Calu3 (cell line): ENCODE measurements around the gene USP3. TPM values are rescaled to one million over a fixed set of nuclear protein-coding genes. Genes with fewer than 3 reads are reported as not detected.

ENCODE experiments used
- BruUV-seq: library from RNA; stranded (reverse); fragments of 400-500 nt; replicated peaks from 2 replicates; lab custom pipeline; 2021; lab: Mats Ljungman, UMichigan
- CTCF ChIA-PET: fragments of 300-600 bp; sonication (Branson Sonifier 250); formaldehyde crosslinking; loops from one replicate; lab custom pipeline; 2022; ENCODE audit warnings: antibody characterized with exemption; lab: Charles Lee
- DNase-seq: peaks from one replicate; pipeline ENCODE4 v3.0.0; 2022
- H3K27ac Mint-ChIP-seq: one replicate; pipeline ENCODE4 v1.8.0; 2022; ENCODE audit warnings: mixed read lengths; ENCODE audit not compliant: unreplicated experiment
- H3K27me3 Mint-ChIP-seq: one replicate; pipeline ENCODE4 v1.8.0; 2022; ENCODE audit warnings: mixed read lengths; ENCODE audit not compliant: unreplicated experiment
- H3K36me3 Mint-ChIP-seq: one replicate; pipeline ENCODE4 v1.8.0; 2022; ENCODE audit warnings: mild to moderate bottlenecking, moderate library complexity, mixed read lengths; ENCODE audit not compliant: insufficient read depth, unreplicated experiment
- H3K4me1 Mint-ChIP-seq: one replicate; pipeline ENCODE4 v1.8.0; 2022; ENCODE audit warnings: mild to moderate bottlenecking, low read depth, mixed read lengths; ENCODE audit not compliant: unreplicated experiment
- H3K4me3 Mint-ChIP-seq: one replicate; pipeline ENCODE4 v1.8.0; 2022; ENCODE audit warnings: mild to moderate bottlenecking, low read depth, moderate library complexity, mixed read lengths; ENCODE audit not compliant: unreplicated experiment
- H3K9me3 Mint-ChIP-seq: one replicate; pipeline ENCODE4 v1.8.0; 2022; ENCODE audit warnings: low read depth, mixed read lengths; ENCODE audit not compliant: unreplicated experiment
- intact Hi-C: fragments of 100-400 bp; cut with micrococcal nuclease; formaldehyde crosslinking; loops from one replicate; pipeline ENCODE4 v1.10.0; 2022; ENCODE audit not compliant: unreplicated experiment
- total RNA-seq: library from RNA; stranded (reverse); gene quantifications from 2 replicates; pipeline ENCODE4 v1.2.3, GENCODE V29; 2022
- TF ChIP-seq, protein P1 (sequence below): fragments of 200-600 bp; IDR thresholded peaks from one replicate; pipeline ENCODE4 v1.8.0; 2022; ENCODE audit warnings: antibody characterized with exemption; ENCODE audit not compliant: unreplicated experiment

USP3 gene
- total RNA-seq, 1 experiment from 2014 or later, result 80.8 TPM

DNA sequence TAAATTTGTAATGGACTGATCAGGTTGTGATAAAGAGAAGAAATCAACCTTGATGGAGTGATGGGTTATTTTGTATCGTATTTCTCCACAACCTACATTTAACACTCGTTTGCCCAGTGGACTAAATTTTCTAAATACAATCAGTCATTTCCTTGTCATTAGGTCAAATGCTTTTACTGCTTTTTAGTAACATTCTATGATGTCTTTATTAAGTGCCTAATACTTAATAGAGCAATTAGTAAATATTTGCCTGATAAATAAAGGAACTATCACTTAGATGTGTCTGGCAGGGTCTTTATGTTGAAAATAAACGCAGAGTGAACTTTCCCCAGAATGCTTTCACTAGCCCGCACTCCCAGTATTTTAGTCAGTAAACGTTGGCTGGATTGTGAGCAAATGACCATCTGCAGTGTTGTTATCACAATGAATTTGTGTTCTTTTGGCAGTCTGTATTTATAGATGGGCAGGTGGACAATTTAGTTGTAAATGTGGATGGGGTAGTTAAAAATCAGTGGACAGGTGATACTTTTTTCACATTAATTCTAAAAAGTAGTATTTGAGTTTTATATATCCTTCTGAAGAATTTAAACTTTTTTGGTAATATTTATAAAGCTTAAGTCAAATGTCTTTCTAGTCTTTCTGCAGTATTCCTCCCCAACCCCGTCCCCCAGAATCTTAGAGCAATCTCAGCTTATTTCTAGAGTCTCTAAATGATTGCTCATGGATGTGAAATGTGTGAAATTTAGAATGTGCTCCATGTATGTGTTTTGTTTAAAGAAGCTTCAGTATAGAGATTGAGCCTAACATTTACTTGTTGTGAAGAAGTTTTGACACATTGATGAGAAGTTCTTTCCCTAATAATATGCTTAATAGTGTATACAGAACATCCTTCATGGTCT lies 4.9 kb downstream of the USP3 start:
- no peak overlapping the region for H3K27ac Mint-ChIP-seq
- H3K9me3 Mint-ChIP-seq, result no peaks in the 10 kb centered on the region
- intact Hi-C loops, result no loop called here
- peaks cover 23% of the 10 kb centered on the region for H3K36me3 Mint-ChIP-seq
- DNase-seq, result no peak
- TF ChIP-seq, protein P1, sequence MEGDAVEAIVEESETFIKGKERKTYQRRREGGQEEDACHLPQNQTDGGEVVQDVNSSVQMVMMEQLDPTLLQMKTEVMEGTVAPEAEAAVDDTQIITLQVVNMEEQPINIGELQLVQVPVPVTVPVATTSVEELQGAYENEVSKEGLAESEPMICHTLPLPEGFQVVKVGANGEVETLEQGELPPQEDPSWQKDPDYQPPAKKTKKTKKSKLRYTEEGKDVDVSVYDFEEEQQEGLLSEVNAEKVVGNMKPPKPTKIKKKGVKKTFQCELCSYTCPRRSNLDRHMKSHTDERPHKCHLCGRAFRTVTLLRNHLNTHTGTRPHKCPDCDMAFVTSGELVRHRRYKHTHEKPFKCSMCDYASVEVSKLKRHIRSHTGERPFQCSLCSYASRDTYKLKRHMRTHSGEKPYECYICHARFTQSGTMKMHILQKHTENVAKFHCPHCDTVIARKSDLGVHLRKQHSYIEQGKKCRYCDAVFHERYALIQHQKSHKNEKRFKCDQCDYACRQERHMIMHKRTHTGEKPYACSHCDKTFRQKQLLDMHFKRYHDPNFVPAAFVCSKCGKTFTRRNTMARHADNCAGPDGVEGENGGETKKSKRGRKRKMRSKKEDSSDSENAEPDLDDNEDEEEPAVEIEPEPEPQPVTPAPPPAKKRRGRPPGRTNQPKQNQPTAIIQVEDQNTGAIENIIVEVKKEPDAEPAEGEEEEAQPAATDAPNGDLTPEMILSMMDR, result no peak
- H3K4me3 Mint-ChIP-seq, result peak overlapping the region; percentile 24
- BruUV-seq, result no TSS peak
- CTCF ChIA-PET, result interaction anchor here (0.5 to 1.3 kb wide), 5 partner anchors 8 to 83 kb away, joined by 3 to 5 read pairs (median 4); no protein-coding TSS in a partner anchor
- H3K27me3 Mint-ChIP-seq, result no peaks in the 10 kb centered on the region
- H3K4me1 Mint-ChIP-seq, result peaks cover 70% of the 10 kb centered on the region

DNA sequence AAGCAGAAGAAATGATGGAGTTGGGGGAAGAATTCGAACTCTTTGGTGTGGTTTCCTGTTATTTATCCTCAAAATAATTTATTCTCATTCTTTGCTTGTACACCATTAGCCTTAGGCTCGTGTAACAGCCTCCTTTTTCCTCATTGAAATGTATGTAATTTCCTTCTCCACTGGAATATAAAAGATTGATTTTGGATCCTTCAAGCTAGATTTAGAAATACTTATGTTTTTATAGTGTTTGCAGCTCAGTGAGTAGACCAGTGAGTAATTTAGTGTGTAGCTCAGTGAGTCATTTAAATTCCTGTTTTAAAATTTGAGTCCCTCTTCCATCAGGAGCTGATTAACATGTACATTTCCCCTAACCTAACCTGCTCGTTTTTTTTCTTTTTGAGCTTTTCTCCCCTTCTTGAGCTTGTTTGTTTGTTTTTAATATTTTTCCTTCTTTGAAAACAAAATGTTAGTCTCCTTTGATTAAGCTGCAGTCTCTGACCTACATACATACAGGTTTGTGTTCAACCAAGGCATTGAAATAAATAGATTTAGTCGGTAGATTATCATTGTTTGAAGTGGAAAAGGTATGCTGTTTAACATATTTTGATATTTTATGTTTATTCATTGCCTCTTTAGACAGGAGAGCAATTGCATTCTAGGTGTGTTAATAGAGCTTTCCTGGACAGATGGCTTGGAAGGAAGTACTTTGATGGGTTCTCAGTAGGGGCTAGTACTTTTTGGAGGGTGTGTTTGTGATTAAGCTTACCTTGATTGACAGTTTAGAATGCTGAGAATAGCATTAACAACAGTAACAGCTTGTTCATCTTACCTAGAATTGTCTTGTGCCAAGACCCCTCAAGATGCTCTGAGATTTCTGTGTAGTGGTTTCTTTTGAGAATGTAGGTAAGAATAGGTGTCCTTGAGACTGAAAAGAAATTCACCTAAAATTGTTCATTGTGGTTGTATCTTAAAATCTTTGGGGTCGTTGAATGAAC lies 5.9 kb downstream of the USP3 start:
- peaks cover 15% of the 10 kb centered on the region for H3K36me3 Mint-ChIP-seq
- TF ChIP-seq, protein P1, result no peak
- DNase-seq, result no peak
- BruUV-seq, result no TSS peak
- CTCF ChIA-PET, result interaction anchor here (0.5 to 1.3 kb wide), 7 partner anchors 9 to 390 kb away, joined by 3 to 5 read pairs (median 3); no protein-coding TSS in a partner anchor
- H3K27ac Mint-ChIP-seq, result peak overlapping the region; percentile 70
- H3K27me3 Mint-ChIP-seq, result no peaks in the 10 kb centered on the region
- intact Hi-C loops, result loop anchor here (5.0 kb wide), 1 partner anchor 42 kb away; no protein-coding TSS in a partner anchor
- H3K4me3 Mint-ChIP-seq, result peak overlapping the region; percentile 24
- H3K9me3 Mint-ChIP-seq, result no peaks in the 10 kb centered on the region
- H3K4me1 Mint-ChIP-seq, result peaks cover 77% of the 10 kb centered on the region

DNA sequence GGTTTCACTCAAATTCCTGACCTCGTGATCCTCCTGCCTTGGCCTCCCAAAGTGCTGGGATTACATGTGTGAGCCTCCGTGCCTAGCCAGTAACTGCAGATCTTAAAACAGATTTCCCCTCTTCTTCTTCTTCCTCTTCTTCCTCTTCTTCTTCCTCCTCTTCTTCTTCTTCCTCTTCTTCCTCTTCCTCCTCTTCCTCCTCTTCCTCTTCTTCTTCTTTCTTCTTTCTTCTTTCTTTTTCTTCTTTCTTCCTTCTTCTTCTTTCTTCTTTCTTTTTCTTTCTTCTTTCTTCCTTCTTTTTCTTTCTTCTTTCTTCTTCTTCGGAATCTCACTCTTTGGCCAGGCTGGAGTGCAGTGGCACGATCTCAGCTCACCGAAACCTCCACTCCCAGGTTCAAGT lies 7.8 kb downstream of the USP3 start:
- H3K27ac Mint-ChIP-seq, result peak overlapping the region; percentile 13

More for the DNA sequence above, 7.8 kb downstream of the USP3 start:
- H3K9me3 Mint-ChIP-seq, result no peaks in the 10 kb centered on the region
- H3K36me3 Mint-ChIP-seq, result peaks cover 5% of the 10 kb centered on the region
- DNase-seq, result no peak
- CTCF ChIA-PET, result no interaction called here
- no TSS peak for BruUV-seq
- H3K4me3 Mint-ChIP-seq, result no peak overlapping the region
- H3K27me3 Mint-ChIP-seq, result no peaks in the 10 kb centered on the region
- intact Hi-C loops, result loop anchor here (5.0 kb wide), 1 partner anchor 40 kb away; no protein-coding TSS in a partner anchor
- TF ChIP-seq, protein P1, result no peak
- peaks cover 84% of the 10 kb centered on the region for H3K4me1 Mint-ChIP-seq
